Natural killer cell (primary cell): ENCODE data around the gene CDKN2D. TPM values are rescaled to one million over a fixed set of nuclear protein-coding genes. Genes with fewer than 3 reads are reported as not detected.

Experiments
- ATAC-seq, 3 donors: fragments of 150-1000 bp in 2 of 3; fragments of 200-7000 bp in 1 of 3; cut with Tn5 transposase; 1 replicate in 1 of 3; 2 replicates in 2 of 3; pipeline ENCODE4 v1.10.0; 2021; ENCODE audit warnings: mild to moderate bottlenecking in 2 of 3, moderate library complexity in 2 of 3
- DNase-seq, 2 donors: peaks; one replicate each; pipeline versions ENCODE4 v3.0.0 to v3.0.0-alpha.2; 2013 to 2021; ENCODE audit warnings: mixed read lengths in 1 of 2
- H3K27ac ChIP-seq: one replicate; pipeline ENCODE4 v1.5.1; 2013; ENCODE audit warnings: mild to moderate bottlenecking, low read length
- H3K27me3 ChIP-seq: one replicate; pipeline ENCODE4 v1.6.1; 2013; ENCODE audit warnings: low read length; ENCODE audit not compliant: control insufficient read depth, insufficient read depth
- H3K36me3 ChIP-seq: one replicate; pipeline ENCODE4 v1.6.1; 2013; ENCODE audit warnings: low read length; ENCODE audit not compliant: control insufficient read depth, insufficient read depth
- H3K4me1 ChIP-seq: one replicate; pipeline ENCODE4 v1.6.1; 2013; ENCODE audit warnings: low read length; ENCODE audit not compliant: control insufficient read depth, insufficient read depth
- H3K4me3 ChIP-seq: one replicate; pipeline ENCODE4 v1.5.1; 2013; ENCODE audit warnings: low read length
- H3K9me3 ChIP-seq: one replicate; pipeline ENCODE4 v1.6.1; 2013; ENCODE audit warnings: low read length; ENCODE audit not compliant: control insufficient read depth, insufficient read depth
- H3K27ac Mint-ChIP-seq, 2 donors: one replicate each; pipeline ENCODE4 v1.8.0; 2022; ENCODE audit warnings: mild to moderate bottlenecking in 2 of 2, mixed read lengths in 2 of 2, moderate library complexity in 1 of 2
- H3K27me3 Mint-ChIP-seq, 2 donors: one replicate each; pipeline ENCODE4 v1.8.0; 2022; ENCODE audit warnings: low read depth in 2 of 2, mixed read lengths in 2 of 2
- H3K36me3 Mint-ChIP-seq: one replicate; pipeline ENCODE4 v1.8.0; 2022; ENCODE audit warnings: mixed read lengths
- H3K4me1 Mint-ChIP-seq, 2 donors: one replicate each; pipeline ENCODE4 v1.8.0; 2022; ENCODE audit warnings: mixed read lengths in 2 of 2
- H3K4me3 Mint-ChIP-seq: one replicate; pipeline ENCODE4 v1.8.0; 2022; ENCODE audit warnings: mild to moderate bottlenecking, moderate library complexity, mixed read lengths
- H3K9me3 Mint-ChIP-seq, 2 donors: one replicate each; pipeline ENCODE4 v1.8.0; 2022; ENCODE audit warnings: mixed read lengths in 2 of 2
- WGBS: methylation state at CpG from one replicate; pipeline ENCODE4 v1.1.7; 2013; ENCODE audit warnings: missing lambda C conversion rate; ENCODE audit not compliant: insufficient coverage; 5-methylcytosine and 5-hydroxymethylcytosine counted together
- intact Hi-C: fragments of 100-400 bp; cut with micrococcal nuclease; formaldehyde crosslinking; loops from one replicate; pipeline ENCODE4 v1.14.2; 2022
- total RNA-seq, 4 donors: library from RNA; stranded (reverse); fragments of 120-200 nt in 1 of 4; gene quantifications; one replicate each; pipeline versions ENCODE4 v1.2.3 to v1.2.4, GENCODE V29; 2013 to 2022
- TF ChIP-seq, protein P1 (sequence below): fragments of 200-600 bp; IDR thresholded peaks from one replicate; pipeline ENCODE4 v1.8.0; 2022; ENCODE audit warnings: antibody characterized with exemption

CDKN2D gene
- total RNA-seq, 3 donors from 2014 or later (not counting 1 experiment from before 2014, with no cell fraction given) = 82.7 to 102 (median 101) TPM

DNA sequence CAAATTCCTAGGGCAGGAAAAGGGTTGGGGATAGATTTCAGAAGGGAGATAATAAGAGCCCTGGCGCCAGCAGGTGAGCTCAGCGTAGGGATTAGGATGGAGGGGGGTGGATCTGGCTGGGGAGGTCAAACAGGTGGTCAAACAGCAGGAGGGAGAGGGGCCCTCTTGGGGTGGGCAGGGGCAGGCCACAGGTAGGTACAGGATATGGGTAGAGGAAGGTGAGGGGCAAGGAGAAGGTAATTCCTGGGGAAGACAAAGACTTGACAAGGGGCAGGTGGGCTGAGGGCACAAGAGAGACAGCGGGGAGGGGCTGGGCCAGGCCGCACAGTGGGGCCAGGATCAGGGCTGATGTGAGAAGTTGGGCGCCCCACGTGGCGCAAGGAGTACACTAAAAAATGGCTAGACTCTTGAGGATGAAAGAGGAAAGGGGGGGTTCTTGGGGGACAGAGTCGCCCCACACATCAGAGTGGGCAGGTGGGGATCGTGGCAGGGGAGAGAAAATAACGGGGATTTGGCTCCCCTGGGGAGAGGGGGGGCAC lies 3.7 kb downstream of the CDKN2D start:
- H3K4me3 ChIP-seq = peak overlapping the region; percentile 99
- H3K27ac ChIP-seq = peak overlapping the region; percentile 93
- TF ChIP-seq, protein P1, sequence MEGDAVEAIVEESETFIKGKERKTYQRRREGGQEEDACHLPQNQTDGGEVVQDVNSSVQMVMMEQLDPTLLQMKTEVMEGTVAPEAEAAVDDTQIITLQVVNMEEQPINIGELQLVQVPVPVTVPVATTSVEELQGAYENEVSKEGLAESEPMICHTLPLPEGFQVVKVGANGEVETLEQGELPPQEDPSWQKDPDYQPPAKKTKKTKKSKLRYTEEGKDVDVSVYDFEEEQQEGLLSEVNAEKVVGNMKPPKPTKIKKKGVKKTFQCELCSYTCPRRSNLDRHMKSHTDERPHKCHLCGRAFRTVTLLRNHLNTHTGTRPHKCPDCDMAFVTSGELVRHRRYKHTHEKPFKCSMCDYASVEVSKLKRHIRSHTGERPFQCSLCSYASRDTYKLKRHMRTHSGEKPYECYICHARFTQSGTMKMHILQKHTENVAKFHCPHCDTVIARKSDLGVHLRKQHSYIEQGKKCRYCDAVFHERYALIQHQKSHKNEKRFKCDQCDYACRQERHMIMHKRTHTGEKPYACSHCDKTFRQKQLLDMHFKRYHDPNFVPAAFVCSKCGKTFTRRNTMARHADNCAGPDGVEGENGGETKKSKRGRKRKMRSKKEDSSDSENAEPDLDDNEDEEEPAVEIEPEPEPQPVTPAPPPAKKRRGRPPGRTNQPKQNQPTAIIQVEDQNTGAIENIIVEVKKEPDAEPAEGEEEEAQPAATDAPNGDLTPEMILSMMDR = no peak
- Mint-ChIP-seq H3K27me3 (no peaks in the 10 kb centered on the region), H3K4me3 (peak overlapping the region; percentile 96), H3K27ac (peak overlapping the region; percentile 93 to 100), H3K4me1 (peaks cover 47 to 59% of the 10 kb centered on the region in 2 donors), H3K36me3 (no peaks in the 10 kb centered on the region), H3K9me3 (no peaks in the 10 kb centered on the region)
- no peaks in the 10 kb centered on the region for H3K9me3 ChIP-seq
- no peaks in the 10 kb centered on the region for H3K27me3 ChIP-seq
- DNase-seq (peak in 1 of 2 donors; percentile 79), ATAC-seq (peak in 1 of 3 donors; percentile 1)
- H3K36me3 ChIP-seq = peaks cover 23% of the 10 kb centered on the region
- intact Hi-C loops = loop anchor here (5.0 kb wide), 2 partner anchors 87 to 133 kb away; partner anchors contain the start of gene ILF3
- 12% methylated on average over 10 of the region's 10 CpGs for WGBS
- peaks cover 40% of the 10 kb centered on the region for H3K4me1 ChIP-seq

- 96% methylated on average over 4 of the region's 5 CpGs for WGBS
- TF ChIP-seq, protein P1 = no peak
- no peaks in the 10 kb centered on the region for H3K36me3 Mint-ChIP-seq
- Histone ChIP-seq H3K27me3 (no peaks in the 10 kb centered on the region), H3K4me3 (no peak overlapping the region), H3K36me3 (peaks cover 45% of the 10 kb centered on the region), H3K4me1 (peaks cover 33% of the 10 kb centered on the region), H3K27ac (no peak overlapping the region), H3K9me3 (no peaks in the 10 kb centered on the region)
- no peak for ATAC-seq
- intact Hi-C loops = no loop called here
- no peak overlapping the region for H3K27ac Mint-ChIP-seq
- no peaks in the 10 kb centered on the region for H3K27me3 Mint-ChIP-seq
- no peak overlapping the region for H3K4me3 Mint-ChIP-seq
- H3K9me3 Mint-ChIP-seq = no peaks in the 10 kb centered on the region
- H3K4me1 Mint-ChIP-seq = peaks cover 32 to 45% of the 10 kb centered on the region in 2 donors
- no peak for DNase-seq
These were observed 6.2 kb downstream of the CDKN2D start for GRCh38 chr19:10562609-10563008.

DNA sequence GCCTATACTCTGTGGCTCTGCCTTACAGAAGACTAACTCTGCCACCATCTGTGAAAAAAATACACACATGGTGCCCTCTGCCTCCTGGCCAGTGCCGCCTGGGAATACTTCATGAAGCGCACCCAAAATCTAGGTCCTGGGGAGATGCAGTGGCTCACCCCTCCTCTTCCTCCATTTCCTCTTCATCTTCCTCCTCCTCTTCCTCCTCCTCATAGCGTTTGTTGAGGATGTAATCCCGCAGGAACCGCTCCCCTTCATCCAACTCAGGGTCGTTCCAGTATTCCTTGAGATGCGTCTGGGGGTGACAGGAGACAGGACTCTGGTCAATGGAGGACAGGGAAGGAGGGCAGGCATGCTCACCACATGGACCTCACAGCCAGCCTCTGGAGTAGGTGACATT lies 8.6 kb downstream of the CDKN2D start:
- TF ChIP-seq, protein P1 = no peak
- WGBS = 90% methylated on average over 5 of the region's 7 CpGs
- no peaks in the 10 kb centered on the region for H3K27me3 ChIP-seq
- Mint-ChIP-seq H3K4me3 (no peak overlapping the region), H3K27ac (no peak overlapping the region), H3K36me3 (no peaks in the 10 kb centered on the region), H3K27me3 (no peaks in the 10 kb centered on the region), H3K4me1 (peaks cover 8 to 29% of the 10 kb centered on the region in 2 donors), H3K9me3 (no peaks in the 10 kb centered on the region)
- DNase-seq (no peak), ATAC-seq (no peak)
- H3K4me3 ChIP-seq = no peak overlapping the region
- intact Hi-C loops = no loop called here
- peaks cover 33% of the 10 kb centered on the region for H3K4me1 ChIP-seq
- H3K36me3 ChIP-seq = peaks cover 61% of the 10 kb centered on the region
- H3K9me3 ChIP-seq = no peaks in the 10 kb centered on the region
- no peak overlapping the region for H3K27ac ChIP-seq
